NAMALWA (cell line): ENCODE measurements around the gene GNG10.
"Not testable (repeated sequence)": the region's sequence is repeated elsewhere in the genome, so short reads cannot be mapped to it uniquely, and the experiment has no call there.

Source experiments
- DNase-seq: peaks from one replicate; pipeline ENCODE4 v3.0.0-alpha.2; 2015; ENCODE audit warnings: low spot score

GNG10 gene

DNA sequence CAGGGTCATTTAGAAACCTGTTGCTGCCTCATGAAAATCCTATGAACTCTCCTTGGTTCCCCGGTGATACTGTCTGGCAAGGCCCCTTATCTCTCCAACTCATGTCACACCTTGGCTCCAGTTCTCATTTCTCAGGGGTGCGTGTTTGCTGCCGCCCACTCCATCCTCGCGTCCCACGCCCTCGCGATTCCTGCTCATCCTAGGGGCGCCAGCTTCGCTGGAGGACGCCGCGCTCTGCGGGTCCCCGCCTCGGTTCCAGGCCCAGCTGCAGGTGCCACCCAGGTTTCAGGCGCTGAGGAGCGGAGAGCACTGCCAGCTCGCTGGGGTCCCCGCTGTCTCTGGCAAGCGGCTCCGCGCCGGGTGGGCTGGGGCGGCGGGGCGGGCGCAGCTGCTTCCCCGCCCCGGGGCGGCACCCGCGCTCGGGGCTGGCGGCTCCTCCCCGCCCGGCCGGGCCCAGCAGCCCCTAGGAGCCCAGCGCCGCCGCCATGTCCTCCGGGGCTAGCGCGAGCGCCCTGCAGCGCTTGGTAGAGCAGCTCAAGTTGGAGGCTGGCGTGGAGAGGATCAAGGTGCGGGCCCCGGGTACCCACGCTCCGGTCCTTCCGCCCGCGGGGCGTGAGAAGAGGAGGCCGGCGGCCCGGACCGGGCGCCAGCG lies at the start of gene GNG10:
GNG10 (plus strand) TSS at position 456 of the 652 bp plus-strand sequence; CDS start at position 486, 30 bp downstream.
- DNase-seq, result peak; percentile 58

DNA sequence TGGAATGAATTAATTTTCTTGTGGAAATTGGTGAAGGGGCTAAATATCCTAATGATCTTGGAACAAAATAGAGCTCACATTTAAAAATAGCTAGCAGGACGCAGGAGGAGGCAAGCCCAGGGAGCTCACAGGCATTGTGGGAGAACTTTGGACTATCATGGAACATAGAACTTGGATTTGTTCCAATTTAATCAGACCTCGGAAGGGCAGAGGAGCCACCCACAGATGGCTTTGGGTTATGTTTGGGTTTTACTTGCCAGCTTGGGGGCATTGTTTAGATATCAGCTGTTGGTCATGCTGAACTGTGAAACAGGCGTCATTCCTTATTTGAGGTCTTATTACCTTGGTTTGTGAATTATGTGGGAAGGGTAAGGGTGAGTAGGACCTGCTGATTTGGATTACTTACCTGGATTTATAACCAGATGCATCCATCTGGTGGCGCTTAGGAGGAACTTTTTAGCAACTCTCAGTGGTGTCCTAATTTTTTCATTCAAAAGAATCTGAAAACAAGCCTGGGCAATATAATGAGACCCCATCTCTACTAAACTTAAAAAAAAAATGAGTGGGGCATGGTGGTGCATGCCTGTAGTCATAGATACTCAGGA lies 47.9 kb upstream of the GNG10 start:
- no peak for DNase-seq

DNA sequence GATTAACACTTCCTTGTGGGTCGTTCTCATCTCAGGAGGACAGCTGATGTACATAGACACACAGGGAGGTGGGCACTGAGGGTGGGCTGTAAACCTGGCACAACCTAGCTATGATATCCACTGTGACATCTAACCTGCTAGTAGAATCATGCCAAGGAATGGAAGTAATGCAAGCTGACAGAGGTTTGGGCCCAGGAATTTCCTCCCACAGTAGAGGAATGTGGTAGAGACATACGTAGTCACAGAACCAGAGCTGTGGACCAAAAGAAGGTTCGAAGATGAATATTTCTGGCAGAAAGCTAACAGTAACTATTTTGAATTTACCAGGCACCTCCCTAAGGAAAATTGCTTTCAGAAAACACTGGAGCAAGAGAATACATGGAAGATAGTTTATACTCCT lies 45.5 kb upstream of the GNG10 start:
- DNase-seq, result no peak

DNA sequence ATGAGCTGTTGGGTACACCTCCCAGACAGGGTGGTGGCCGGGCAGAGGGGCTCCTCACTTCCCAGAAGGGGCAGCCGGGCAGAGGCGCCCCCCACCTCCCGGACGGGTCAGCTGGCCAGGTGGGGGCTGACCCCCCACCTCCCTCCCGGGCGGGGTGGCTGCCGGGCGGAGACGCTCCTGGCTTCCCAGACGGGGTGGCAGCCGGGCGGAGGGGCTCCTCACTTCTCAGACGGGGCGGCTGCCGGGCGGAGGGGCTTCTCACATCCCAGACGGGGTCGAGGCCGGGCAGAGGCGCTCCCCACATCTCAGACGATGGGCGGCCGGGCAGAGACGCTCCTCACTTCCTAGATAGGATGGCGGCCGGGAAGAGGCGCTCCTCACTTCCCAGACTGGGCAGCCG lies 44.1 kb upstream of the GNG10 start:
- not testable (repeated sequence) for DNase-seq

DNA sequence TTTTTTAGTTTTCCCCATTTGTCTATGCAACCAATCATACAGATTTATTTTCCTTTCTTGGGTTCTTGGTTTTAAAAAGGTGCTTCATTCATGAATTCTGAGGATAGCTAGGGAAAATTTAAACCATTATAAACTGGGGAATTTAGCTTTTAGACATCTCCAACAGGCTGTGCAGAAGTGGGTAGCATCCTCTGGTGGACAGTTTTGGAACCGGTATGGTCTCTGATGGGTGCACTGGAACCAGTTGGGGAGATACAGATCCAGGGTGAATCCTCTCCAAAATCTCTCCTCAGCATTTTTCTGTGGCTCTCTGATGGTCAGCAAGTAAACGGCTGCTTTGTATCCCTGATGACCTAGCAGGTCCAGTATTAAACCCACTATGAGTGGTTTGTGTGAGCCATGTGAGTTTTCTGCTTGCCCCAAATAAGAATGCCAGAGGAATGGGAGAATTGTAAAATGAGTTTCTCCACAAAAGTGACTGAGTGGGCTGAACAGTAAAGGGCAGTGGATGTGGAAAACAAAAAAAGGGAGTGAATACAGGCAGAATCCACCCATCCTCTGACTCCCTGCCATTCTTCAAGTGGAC lies 39.4 kb upstream of the GNG10 start:
- DNase-seq, result peak; percentile 38

DNA sequence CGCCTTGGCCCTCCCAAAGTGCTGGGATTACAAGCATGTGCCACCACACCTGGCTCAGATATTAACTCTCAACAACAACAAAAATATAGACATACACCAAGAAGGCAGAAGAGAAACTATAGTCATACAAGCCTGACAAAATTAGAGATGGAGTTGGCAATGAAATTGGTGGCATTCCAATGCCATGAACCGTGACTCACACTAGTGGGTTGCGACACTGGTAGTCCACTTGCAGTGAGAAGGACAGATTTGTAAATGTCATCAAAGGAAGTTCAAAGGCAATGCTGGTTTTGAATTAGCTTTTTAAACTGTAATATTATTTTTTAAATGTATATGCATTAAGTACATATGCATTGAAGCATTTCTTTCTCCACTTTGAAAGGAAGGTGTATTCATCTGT lies 38.8 kb upstream of the GNG10 start:
- no peak for DNase-seq

DNA sequence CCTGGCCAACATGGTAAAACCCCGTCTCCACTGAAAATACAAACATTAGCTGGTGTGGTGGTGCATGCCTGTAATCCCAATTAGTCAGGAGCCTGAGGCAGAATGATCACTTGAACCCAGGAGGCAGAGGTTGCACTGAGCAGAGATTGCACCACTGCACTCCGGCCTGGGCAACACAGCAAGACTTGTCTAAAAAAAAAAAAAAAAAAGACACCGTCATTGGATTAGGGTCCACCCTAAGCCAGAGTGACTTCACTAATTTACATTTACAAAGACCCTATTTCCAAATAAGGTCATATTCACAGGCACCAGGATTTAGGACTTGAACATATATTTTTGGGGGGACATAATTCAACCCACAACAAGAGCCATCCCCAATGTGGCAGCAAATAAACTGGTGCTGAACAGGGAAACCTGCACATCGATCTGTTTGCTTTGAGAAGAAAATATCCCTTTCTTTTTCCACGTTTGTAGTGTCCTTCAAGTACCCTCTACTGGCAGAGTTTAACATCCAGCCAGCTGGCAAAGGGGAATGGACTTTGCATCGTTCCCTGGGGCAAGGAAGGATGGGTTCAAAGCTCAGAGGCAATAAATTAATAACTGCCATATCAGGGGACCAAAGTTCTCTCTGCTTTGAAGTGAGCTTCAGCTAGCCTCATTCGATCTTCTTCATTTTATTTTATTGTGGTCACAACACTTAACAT lies 34.0 kb upstream of the GNG10 start:
- DNase-seq, result no peak

DNA sequence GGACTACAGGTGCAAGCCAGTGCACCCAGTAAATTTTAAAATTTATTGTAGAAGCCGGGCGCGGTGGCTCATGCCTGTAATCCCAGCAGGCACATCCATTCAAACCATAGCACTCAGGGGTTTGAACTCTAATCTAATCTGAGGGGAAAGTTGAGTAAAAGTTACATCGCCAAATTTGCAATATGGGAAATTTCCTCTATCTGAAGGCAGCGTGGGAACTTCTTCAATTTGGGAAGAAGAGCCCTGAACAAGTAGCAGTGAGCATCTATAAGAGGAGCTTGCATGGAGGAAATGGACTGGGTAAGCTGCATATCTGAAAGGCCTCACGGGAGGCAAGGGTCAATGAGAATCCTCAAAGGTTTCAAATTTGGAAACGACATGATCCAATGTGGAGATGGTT lies 33.0 kb upstream of the GNG10 start:
- DNase-seq, result no peak

DNA sequence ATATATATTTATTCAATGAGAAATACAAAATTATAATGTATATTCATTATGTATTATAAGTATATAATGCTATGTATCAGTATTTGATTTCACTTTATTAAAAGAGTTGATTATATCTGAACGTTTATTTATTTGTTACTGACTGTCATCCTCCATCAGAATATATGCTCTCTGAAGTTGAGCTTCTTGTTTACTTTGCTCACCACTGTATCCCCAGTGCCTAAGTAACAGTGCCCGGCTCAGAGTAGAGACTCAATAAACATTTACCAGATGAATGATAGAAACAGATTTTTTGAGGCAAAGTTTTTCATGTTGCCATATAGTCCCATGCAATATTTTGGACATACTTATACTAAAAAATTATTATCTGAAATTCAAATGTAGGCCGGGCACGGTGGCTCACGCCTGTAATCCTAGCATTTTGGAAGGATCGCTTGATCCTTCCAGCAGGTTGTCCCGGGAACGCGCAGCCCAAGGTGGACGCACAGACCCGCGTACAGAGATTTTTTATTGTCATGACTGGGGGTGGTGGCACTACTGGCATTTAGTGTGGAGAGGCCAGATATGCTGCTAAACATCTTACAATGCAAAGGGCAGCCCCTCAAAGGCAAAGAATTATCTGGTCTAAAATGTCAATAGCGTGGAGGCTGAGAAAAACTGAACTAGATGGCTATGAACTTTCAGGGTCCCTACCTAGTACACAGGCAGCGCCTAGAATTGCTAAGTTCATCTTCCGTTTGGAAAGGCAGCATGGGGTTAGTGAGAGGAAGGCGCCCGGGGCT lies 31.0 kb upstream of the GNG10 start:
- no peak for DNase-seq

DNA sequence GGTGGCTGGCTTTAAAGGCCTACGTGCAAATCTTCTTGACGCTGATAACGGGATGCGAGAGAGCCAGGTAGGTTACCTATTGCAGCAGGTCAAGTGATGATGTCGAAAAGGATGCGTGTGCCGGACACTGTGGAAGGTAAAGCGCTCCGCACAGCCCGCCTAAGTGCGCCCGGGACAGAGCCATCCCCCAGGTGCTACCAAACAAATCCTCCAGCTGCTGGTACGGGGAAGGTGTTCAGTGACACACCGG lies 30.5 kb upstream of the GNG10 start:
- DNase-seq, result no peak

DNA sequence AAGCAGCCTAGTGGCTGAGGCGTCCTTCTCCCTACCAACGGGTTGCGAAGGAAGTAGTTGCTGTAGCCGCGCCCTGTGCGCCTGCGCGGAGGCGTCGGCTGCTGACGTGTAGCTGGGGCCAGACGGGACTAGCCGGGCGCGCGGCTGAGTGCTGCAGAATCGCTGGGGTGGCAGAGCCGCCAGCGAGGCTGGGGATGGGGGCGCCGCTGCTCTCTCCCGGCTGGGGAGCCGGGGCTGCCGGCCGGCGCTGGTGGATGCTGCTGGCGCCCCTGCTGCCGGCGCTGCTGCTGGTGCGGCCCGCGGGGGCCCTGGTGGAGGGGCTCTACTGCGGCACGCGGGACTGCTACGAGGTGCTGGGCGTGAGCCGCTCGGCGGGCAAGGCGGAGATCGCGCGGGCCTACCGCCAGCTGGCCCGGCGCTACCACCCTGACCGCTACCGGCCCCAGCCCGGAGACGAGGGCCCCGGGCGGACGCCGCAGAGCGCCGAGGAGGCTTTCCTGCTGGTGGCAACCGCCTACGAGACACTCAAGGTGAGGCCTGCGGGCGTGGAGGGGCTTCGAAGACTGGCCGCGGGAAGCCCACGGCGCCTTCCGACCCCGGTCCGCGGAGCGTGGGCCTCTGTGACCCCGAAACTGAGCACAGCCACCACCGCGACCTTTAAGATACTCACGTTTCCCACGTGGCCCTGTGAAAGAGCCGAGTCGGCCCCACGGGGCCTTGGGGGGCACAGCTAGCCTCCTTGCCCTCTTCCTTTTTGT lies 30.0 kb upstream of the GNG10 start, which contains the start of gene DNAJC25:
DNAJC25 (plus strand) TSS at position 121 of the 758 bp plus-strand sequence; CDS start at position 195, 74 bp downstream.
- DNase-seq, result peak; percentile 99

DNA sequence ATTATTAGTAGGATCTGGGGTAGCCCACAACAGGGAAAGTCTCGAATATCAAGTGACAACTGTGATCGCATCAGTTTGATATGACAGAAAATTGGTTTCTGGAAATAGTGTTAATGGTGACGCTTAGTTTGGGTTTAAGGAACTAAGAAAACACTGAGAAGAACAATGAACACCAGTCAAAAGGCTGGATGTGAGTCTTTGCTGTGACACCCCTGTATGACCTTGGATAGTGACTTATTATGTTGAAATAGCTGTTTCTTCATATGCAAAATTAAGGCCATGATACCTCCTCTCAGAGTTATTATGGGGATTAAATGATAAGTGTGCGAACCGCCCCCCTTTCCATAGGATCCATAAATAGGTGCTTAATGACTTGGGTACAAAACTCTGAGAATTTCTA lies 29.3 kb upstream of the GNG10 start:
- DNase-seq, result no peak

DNA sequence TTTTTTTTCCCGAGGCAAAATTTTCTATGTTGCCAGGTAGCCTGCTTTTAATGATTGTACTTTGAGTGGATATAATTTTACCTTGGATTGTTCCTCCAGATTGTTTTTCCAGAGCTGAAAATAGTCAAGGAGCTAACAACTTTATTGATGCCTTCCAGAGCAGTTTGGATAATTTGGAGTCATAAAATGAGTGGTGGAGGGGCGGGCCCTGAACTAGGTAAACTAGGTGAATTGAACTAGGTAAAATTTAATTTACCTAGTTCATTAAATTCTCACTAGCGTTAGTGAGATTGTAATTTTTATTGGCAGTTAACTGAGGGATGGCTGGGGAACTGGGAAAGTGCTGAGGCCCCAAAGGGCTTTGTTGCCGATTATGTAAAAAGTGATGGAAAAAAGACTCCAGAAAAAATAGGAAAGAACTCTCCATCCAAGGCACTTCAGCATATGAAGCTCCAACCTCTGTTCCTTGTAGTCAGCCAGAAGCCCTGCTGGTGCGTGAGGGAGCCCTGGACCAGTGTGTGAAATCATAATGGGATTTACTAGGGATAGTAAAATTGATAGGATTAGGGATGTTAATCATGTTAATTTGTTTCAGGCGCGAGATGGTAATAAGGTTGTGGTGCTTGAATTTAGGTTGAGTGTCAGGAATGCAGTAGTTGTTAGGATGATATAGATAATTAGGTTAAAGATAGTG lies 28.6 kb upstream of the GNG10 start:
- DNase-seq, result no peak

DNA sequence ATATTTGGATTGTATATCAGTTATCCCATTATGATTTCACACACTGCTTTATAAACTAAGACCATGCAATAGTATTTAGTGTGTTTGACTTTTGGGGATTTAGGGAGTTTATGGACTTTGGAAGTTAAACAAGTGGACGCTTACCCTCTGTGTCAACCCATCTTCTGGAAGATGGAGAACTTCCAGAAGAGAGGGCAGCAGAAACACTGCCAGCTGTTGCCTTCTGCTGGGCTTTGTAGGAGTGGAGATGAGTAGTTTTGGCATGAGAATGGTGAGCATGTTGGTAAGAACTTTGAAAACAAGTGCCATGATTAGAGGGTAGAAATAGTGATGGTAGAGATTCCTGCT lies 28.0 kb upstream of the GNG10 start:
- DNase-seq, result no peak

DNA sequence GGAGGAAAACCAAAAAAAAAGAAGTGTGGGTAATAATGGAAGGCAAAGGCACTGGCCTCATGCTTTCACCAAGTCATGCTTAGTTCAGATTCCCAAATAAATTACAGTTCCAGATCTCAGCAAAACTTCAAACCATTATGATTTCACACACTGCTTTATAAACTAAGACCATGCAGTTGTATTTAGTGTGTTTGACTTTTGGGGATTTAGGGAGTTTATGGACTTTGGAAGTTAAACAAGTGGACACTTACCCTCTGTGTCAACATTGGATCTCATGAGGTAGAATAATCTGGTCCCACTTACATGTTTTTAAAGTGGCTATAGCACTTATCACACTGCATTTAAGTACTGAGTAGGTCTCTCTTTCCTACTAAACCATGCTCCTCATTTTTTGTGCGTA lies 26.5 kb upstream of the GNG10 start:
- DNase-seq, result no peak

DNA sequence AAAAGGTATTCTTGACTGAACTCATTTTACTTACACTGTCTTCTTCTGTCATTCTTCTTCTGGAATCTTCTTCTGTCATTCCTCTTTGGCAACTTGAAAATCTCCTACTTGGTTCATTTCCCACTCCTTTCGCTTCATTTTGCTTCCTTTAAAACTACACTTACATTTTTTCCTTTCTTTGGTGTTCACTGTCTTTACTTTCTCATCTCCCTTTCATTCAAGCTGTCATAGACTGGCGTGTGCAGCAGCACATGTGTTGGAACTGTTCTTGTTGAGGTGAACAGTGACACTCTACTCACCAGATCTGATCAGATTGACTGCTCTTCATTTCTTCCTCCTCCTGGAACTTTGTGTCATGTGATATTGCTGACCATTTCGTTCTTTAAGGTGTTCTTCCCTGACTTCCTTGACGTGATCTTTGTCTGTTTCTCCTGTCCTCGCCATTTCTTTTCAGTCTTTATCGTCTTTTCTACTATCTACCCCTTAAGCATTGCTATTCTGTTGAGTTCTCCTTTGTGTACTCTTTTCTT lies 23.9 kb upstream of the GNG10 start:
- DNase-seq, result no peak

DNA sequence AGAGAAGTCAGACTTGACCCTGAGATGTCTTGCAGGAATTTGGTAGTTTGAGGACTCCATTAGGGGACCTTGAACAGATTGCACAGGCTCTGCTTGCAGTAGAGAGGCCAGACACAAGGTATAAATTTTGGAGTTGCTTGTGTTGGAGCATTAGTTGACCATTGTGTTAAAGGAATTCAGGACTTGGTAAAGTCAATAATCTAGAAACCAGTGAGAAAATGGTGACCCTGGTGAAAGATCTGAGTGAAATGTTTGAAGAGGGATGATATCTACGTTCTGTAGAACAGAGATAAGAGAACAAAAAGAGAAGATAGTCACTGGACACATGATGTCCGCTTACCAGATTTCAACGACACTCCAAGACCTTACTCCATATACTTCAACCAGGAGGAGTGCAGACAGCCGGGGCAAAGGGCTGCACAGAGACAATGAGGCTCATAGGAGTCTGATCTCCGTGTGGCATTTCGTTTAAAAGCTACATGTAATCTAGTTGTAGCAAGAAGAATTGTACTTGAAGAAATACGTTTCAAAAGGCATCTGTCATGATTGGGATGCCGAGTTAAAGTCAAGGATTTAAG lies 17.1 kb upstream of the GNG10 start:
- DNase-seq, result no peak

DNA sequence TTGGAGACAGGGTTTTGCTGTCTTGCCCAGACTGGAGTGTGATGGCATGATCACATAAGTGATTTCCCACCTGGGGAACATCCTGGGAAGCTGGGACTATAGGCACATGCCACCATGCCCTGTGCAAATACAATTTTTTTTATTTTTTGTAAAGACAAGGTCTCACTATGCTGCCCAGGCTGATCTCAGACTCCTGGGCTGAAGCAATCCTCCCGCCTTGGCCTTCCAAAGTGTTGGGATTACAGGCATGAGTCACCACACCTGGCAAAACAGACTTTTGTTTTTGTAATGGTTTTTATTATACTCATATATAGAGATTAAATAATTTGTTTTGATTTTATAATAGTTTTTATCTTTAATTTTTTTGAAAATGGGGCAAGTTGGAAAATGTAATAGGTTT lies 15.6 kb upstream of the GNG10 start:
- no peak for DNase-seq

DNA sequence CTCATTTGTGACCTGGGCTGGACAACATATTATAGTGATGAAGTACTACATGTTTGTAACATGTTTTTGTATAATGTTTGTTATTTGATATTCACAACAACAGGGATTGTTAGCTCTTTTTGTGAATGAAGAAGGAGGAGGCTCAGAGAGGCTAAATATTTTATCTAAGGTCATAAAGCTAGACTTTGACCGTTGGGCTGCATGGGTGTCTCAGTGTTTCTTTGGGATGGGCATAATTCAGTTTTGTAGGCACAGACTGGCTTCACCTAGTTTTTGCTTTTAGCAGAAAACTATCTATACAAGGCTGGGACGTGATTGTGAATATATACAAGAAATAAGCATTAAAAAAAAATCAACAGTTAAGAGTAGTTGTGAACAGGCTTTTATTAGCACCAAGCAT lies 15.0 kb upstream of the GNG10 start:
- no peak for DNase-seq

DNA sequence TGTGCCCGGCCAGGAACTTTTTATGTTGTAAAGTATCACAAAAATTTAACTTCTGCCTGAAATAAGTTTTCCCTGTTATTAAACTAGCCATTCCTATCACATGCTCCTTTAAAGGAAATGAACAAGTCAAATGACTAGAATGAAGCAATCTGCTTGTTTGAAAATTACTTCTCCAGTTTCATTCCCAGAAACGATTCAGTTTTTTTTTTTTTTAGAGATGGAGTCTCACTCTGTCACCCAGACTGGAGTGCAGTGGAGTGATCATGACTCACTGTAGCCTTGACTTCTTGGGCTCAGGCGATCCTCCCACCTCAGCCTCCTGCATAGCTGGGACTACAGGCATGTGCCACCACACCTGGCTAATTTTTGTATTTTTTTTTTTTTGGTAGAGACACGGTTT lies 13.3 kb upstream of the GNG10 start:
- no peak for DNase-seq

DNA sequence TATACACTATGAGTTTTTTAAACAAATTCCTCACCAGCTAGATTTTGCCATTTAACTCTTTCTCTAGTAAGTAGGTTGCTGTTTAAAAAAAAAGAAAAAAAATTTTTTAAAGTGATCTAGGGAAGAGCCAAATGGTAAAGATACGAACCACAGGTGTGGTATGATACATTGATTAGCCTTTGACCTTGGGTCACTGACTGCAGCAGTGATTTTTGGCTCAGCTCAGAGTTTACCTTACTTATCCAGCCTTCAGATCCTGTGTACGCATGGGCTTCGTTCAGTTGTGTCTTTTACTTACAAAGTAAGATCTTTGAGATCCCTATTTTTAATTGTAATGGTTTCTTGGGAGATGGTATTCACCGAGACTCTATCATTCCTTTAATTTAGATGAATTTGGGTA lies 12.4 kb upstream of the GNG10 start:
- no peak for DNase-seq
